Measurements from ENCODE around the gene MESD. TPM values are rescaled to one million over a fixed set of nuclear protein-coding genes. Genes with fewer than 3 reads are reported as not detected.

The MESD gene
- total and polyA plus RNA-seq, 9 of the 15 experiments (the other 6 are each of a cell fraction or from before 2014, with no cell fraction given): 11.3 to 39.7 (median 22.8) TPM

DNA sequence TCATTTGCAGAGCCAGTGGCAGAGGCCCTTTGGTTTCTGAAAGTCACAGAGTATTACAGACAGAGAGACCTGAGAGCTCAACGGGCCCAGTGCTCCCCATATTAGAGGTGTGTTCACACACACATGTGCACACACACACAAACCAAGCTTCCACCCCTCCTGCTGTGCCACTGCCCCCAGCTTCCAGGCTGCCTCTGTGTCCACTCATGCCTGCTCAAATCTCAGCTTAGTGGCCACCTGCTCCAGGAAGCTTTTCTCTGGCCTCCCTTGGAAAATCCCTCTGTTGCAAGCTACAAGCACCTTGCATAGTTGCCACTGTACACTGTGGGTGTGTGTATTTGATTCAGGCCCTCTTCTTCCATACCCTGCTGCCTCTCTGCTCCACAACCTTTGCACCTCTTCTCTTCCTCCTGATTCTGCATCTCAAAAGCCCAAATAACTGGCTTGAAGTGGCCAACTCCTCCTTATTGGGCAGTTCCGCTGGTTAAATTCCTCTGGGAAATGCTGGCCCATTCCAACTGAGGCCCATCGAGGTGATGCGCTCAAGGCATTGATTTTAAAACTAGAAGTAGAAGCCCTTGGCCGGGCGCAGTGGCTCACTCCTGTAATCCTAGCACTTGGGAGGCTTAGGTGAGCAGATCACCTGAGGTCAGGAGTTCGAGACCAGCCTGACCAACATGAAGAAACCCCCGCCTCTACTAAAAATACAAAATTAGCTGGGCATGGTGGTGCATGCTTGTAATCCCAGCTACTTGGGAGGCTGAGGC lies 23.0 kb downstream of the MESD start (continued):
- TF ChIP-seq, protein P1, sequence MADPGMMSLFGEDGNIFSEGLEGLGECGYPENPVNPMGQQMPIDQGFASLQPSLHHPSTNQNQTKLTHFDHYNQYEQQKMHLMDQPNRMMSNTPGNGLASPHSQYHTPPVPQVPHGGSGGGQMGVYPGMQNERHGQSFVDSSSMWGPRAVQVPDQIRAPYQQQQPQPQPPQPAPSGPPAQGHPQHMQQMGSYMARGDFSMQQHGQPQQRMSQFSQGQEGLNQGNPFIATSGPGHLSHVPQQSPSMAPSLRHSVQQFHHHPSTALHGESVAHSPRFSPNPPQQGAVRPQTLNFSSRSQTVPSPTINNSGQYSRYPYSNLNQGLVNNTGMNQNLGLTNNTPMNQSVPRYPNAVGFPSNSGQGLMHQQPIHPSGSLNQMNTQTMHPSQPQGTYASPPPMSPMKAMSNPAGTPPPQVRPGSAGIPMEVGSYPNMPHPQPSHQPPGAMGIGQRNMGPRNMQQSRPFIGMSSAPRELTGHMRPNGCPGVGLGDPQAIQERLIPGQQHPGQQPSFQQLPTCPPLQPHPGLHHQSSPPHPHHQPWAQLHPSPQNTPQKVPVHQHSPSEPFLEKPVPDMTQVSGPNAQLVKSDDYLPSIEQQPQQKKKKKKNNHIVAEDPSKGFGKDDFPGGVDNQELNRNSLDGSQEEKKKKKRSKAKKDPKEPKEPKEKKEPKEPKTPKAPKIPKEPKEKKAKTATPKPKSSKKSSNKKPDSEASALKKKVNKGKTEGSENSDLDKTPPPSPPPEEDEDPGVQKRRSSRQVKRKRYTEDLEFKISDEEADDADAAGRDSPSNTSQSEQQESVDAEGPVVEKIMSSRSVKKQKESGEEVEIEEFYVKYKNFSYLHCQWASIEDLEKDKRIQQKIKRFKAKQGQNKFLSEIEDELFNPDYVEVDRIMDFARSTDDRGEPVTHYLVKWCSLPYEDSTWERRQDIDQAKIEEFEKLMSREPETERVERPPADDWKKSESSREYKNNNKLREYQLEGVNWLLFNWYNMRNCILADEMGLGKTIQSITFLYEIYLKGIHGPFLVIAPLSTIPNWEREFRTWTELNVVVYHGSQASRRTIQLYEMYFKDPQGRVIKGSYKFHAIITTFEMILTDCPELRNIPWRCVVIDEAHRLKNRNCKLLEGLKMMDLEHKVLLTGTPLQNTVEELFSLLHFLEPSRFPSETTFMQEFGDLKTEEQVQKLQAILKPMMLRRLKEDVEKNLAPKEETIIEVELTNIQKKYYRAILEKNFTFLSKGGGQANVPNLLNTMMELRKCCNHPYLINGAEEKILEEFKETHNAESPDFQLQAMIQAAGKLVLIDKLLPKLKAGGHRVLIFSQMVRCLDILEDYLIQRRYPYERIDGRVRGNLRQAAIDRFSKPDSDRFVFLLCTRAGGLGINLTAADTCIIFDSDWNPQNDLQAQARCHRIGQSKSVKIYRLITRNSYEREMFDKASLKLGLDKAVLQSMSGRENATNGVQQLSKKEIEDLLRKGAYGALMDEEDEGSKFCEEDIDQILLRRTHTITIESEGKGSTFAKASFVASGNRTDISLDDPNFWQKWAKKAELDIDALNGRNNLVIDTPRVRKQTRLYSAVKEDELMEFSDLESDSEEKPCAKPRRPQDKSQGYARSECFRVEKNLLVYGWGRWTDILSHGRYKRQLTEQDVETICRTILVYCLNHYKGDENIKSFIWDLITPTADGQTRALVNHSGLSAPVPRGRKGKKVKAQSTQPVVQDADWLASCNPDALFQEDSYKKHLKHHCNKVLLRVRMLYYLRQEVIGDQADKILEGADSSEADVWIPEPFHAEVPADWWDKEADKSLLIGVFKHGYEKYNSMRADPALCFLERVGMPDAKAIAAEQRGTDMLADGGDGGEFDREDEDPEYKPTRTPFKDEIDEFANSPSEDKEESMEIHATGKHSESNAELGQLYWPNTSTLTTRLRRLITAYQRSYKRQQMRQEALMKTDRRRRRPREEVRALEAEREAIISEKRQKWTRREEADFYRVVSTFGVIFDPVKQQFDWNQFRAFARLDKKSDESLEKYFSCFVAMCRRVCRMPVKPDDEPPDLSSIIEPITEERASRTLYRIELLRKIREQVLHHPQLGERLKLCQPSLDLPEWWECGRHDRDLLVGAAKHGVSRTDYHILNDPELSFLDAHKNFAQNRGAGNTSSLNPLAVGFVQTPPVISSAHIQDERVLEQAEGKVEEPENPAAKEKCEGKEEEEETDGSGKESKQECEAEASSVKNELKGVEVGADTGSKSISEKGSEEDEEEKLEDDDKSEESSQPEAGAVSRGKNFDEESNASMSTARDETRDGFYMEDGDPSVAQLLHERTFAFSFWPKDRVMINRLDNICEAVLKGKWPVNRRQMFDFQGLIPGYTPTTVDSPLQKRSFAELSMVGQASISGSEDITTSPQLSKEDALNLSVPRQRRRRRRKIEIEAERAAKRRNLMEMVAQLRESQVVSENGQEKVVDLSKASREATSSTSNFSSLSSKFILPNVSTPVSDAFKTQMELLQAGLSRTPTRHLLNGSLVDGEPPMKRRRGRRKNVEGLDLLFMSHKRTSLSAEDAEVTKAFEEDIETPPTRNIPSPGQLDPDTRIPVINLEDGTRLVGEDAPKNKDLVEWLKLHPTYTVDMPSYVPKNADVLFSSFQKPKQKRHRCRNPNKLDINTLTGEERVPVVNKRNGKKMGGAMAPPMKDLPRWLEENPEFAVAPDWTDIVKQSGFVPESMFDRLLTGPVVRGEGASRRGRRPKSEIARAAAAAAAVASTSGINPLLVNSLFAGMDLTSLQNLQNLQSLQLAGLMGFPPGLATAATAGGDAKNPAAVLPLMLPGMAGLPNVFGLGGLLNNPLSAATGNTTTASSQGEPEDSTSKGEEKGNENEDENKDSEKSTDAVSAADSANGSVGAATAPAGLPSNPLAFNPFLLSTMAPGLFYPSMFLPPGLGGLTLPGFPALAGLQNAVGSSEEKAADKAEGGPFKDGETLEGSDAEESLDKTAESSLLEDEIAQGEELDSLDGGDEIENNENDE (IDR thresholded peaks at IDR 0.05; ENCODE audit: low read depth, low read length): no peak
- no peak for TF ChIP-seq HLTF (IDR thresholded peaks at IDR 0.05)
- TF ChIP-seq, protein P2, sequence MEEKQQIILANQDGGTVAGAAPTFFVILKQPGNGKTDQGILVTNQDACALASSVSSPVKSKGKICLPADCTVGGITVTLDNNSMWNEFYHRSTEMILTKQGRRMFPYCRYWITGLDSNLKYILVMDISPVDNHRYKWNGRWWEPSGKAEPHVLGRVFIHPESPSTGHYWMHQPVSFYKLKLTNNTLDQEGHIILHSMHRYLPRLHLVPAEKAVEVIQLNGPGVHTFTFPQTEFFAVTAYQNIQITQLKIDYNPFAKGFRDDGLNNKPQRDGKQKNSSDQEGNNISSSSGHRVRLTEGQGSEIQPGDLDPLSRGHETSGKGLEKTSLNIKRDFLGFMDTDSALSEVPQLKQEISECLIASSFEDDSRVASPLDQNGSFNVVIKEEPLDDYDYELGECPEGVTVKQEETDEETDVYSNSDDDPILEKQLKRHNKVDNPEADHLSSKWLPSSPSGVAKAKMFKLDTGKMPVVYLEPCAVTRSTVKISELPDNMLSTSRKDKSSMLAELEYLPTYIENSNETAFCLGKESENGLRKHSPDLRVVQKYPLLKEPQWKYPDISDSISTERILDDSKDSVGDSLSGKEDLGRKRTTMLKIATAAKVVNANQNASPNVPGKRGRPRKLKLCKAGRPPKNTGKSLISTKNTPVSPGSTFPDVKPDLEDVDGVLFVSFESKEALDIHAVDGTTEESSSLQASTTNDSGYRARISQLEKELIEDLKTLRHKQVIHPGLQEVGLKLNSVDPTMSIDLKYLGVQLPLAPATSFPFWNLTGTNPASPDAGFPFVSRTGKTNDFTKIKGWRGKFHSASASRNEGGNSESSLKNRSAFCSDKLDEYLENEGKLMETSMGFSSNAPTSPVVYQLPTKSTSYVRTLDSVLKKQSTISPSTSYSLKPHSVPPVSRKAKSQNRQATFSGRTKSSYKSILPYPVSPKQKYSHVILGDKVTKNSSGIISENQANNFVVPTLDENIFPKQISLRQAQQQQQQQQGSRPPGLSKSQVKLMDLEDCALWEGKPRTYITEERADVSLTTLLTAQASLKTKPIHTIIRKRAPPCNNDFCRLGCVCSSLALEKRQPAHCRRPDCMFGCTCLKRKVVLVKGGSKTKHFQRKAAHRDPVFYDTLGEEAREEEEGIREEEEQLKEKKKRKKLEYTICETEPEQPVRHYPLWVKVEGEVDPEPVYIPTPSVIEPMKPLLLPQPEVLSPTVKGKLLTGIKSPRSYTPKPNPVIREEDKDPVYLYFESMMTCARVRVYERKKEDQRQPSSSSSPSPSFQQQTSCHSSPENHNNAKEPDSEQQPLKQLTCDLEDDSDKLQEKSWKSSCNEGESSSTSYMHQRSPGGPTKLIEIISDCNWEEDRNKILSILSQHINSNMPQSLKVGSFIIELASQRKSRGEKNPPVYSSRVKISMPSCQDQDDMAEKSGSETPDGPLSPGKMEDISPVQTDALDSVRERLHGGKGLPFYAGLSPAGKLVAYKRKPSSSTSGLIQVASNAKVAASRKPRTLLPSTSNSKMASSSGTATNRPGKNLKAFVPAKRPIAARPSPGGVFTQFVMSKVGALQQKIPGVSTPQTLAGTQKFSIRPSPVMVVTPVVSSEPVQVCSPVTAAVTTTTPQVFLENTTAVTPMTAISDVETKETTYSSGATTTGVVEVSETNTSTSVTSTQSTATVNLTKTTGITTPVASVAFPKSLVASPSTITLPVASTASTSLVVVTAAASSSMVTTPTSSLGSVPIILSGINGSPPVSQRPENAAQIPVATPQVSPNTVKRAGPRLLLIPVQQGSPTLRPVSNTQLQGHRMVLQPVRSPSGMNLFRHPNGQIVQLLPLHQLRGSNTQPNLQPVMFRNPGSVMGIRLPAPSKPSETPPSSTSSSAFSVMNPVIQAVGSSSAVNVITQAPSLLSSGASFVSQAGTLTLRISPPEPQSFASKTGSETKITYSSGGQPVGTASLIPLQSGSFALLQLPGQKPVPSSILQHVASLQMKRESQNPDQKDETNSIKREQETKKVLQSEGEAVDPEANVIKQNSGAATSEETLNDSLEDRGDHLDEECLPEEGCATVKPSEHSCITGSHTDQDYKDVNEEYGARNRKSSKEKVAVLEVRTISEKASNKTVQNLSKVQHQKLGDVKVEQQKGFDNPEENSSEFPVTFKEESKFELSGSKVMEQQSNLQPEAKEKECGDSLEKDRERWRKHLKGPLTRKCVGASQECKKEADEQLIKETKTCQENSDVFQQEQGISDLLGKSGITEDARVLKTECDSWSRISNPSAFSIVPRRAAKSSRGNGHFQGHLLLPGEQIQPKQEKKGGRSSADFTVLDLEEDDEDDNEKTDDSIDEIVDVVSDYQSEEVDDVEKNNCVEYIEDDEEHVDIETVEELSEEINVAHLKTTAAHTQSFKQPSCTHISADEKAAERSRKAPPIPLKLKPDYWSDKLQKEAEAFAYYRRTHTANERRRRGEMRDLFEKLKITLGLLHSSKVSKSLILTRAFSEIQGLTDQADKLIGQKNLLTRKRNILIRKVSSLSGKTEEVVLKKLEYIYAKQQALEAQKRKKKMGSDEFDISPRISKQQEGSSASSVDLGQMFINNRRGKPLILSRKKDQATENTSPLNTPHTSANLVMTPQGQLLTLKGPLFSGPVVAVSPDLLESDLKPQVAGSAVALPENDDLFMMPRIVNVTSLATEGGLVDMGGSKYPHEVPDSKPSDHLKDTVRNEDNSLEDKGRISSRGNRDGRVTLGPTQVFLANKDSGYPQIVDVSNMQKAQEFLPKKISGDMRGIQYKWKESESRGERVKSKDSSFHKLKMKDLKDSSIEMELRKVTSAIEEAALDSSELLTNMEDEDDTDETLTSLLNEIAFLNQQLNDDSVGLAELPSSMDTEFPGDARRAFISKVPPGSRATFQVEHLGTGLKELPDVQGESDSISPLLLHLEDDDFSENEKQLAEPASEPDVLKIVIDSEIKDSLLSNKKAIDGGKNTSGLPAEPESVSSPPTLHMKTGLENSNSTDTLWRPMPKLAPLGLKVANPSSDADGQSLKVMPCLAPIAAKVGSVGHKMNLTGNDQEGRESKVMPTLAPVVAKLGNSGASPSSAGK (IDR thresholded peaks at IDR 0.05): no peak
